D721Med (cell line): ENCODE data around the gene KCNN4.

Source experiments
- DNase-seq: peaks from one replicate; pipeline ENCODE4 v3.0.0; 2011; ENCODE audit warnings: low spot score; ENCODE audit not compliant: insufficient read length
- FAIRE-seq: peaks from 2 replicates; lab custom pipeline; 2011; peaks lifted over from hg19 to GRCh38; lab: Jason Lieb, UNC
- CTCF ChIP-seq: IDR thresholded peaks from 2 replicates; pipeline ENCODE4 v1.5.1; 2012; ENCODE audit warnings: mild to moderate bottlenecking, control low read depth; ENCODE audit not compliant: insufficient read depth; ENCODE audit errors: missing control alignments

Gene KCNN4

GRCh38 chr19:43741075-43741825, 39.5 kb downstream of the KCNN4 start:
- FAIRE-seq (no peak), DNase-seq (no peak)
- no peak for TF ChIP-seq CTCF

- no peak for TF ChIP-seq CTCF
- DNase-seq (no peak), FAIRE-seq (no peak)
Measured at GRCh38 chr19:43739439-43740235, 41.1 kb downstream of the KCNN4 start.

GRCh38 chr19:43738780-43739211, 42.0 kb downstream of the KCNN4 start:
- DNase-seq (no peak), FAIRE-seq (no peak)
- no peak for TF ChIP-seq CTCF

- DNase-seq: no peak
- TF ChIP-seq CTCF: no peak
- FAIRE-seq: no peak
Measured at GRCh38 chr19:43735957-43736356, 44.8 kb downstream of the KCNN4 start.

GRCh38 chr19:43735013-43735412, 45.8 kb downstream of the KCNN4 start:
- FAIRE-seq: no peak
- DNase-seq: no peak
- TF ChIP-seq CTCF: no peak

- DNase-seq (no peak), FAIRE-seq (no peak)
- TF ChIP-seq CTCF: no peak
Measured at GRCh38 chr19:43731846-43732245, 48.9 kb downstream of the KCNN4 start.
